C4-2B (cell line): ENCODE data around the gene TXLNB.

Source experiments
- CTCF ChIP-seq: fragments of 450-650 bp; conservative IDR thresholded peaks from 2 replicates; pipeline ENCODE4 v1.5.1; 2017; ENCODE audit warnings: mild to moderate bottlenecking
- ZFX ChIP-seq: fragments of 450-650 bp; IDR thresholded peaks from 2 replicates; pipeline ENCODE4 v1.6.1; 2017

- TF ChIP-seq CTCF (no peak), ZFX (no peak)
These were observed 37.4 kb upstream of the TXLNB start for GRCh38 chr6:139329224-139329623.
